Neural cell (in vitro differentiated cells): ENCODE data around the gene CCNG2. TPM values are rescaled to one million over a fixed set of nuclear protein-coding genes. Genes with fewer than 3 reads are reported as not detected.

Source experiments
- H2AFZ ChIP-seq: fragments of 200-600, 300-800 bp; sonication (generic), shearing (Covaris generic); 2 replicates; pipeline ENCODE4 v1.6.0; 2014; ENCODE audit warnings: low read depth, mild to moderate bottlenecking, antibody characterized with exemption, low read length, moderate library complexity
- H3F3A ChIP-seq: fragments of 200-600 bp; shearing (Covaris generic); 2 replicates; pipeline ENCODE4 v1.6.1; 2016; ENCODE audit warnings: mild to moderate bottlenecking, moderate library complexity, mixed read lengths, antibody characterized with exemption, low read length; ENCODE audit not compliant: insufficient read depth, poor library complexity, severe bottlenecking
- H3K27ac ChIP-seq: fragments of 200-600, 300-800 bp; sonication (generic), shearing (Covaris generic); 2 replicates; pipeline ENCODE4 v1.5.1; 2014; ENCODE audit warnings: mild to moderate bottlenecking, low read length, moderate library complexity
- H3K27me3 ChIP-seq: fragments of 300-800, 200-600 bp; sonication (generic), shearing (Covaris generic); 2 replicates; pipeline ENCODE4 v1.6.0; 2014; ENCODE audit warnings: mild to moderate bottlenecking, low read depth, low read length, moderate library complexity; ENCODE audit not compliant: insufficient read depth
- H3K36me3 ChIP-seq: fragments of 300-800, 200-600 bp; sonication (generic), shearing (Covaris generic); 2 replicates; pipeline ENCODE4 v1.5.1; 2014; ENCODE audit warnings: mild to moderate bottlenecking, antibody characterized with exemption, low read length, moderate library complexity; ENCODE audit not compliant: insufficient read depth
- H3K4me2 ChIP-seq: fragments of 300-800, 200-600 bp; sonication (generic), shearing (Covaris generic); 2 replicates; pipeline ENCODE4 v1.6.0; 2014; ENCODE audit warnings: mild to moderate bottlenecking, low read length
- H3K4me3 ChIP-seq: fragments of 300-800, 200-600 bp; sonication (generic), shearing (Covaris generic); 2 replicates; pipeline ENCODE4 v1.5.1; 2014; ENCODE audit warnings: mild to moderate bottlenecking, low read length, moderate library complexity
- H3K79me2 ChIP-seq: fragments of 200-600 bp; shearing (Covaris generic); replicated peaks from 2 replicates; pipeline ENCODE4 v1.6.0; 2014; ENCODE audit warnings: mild to moderate bottlenecking, low read length, moderate library complexity; ENCODE audit not compliant: insufficient read depth
- H3K9ac ChIP-seq: fragments of 300-800, 200-600 bp; sonication (generic), shearing (Covaris generic); 2 replicates; pipeline ENCODE4 v1.6.1; 2016; ENCODE audit warnings: mild to moderate bottlenecking, low read length, mixed read lengths
- H3K9me2 ChIP-seq: fragments of 200-600 bp; shearing (Covaris generic); 2 replicates; pipeline ENCODE4 v1.6.1; 2016; ENCODE audit warnings: mild to moderate bottlenecking, low read length, mixed read lengths; ENCODE audit not compliant: insufficient read depth
- H3K9me3 ChIP-seq: fragments of 200-600, 300-800 bp; sonication (generic), shearing (Covaris generic); 2 replicates; pipeline ENCODE4 v1.6.1; 2016; ENCODE audit warnings: mild to moderate bottlenecking, mixed run types, low read length, moderate library complexity, mixed read lengths
- H4K20me1 ChIP-seq: fragments of 200-600 bp; shearing (Covaris generic); 2 replicates; pipeline ENCODE4 v1.6.1; 2016; ENCODE audit warnings: mild to moderate bottlenecking, mixed run types; ENCODE audit not compliant: insufficient read depth
- CTCF ChIP-seq: fragments of 450-650 bp; IDR thresholded peaks from 2 replicates; pipeline ENCODE4 v1.5.1; 2014; ENCODE audit warnings: antibody characterized with exemption, mild to moderate bottlenecking, moderate library complexity; ENCODE audit not compliant: poor library complexity, severe bottlenecking
- EP300 ChIP-seq: fragments of 450-650 bp; conservative IDR thresholded peaks from 2 replicates; pipeline ENCODE4 v1.6.1; 2014; ENCODE audit warnings: antibody characterized with exemption, mild to moderate bottlenecking, moderate library complexity; ENCODE audit not compliant: poor library complexity, severe bottlenecking
- EZH2 ChIP-seq: fragments of 200-600, 300-800 bp; shearing (Covaris generic), sonication (generic); IDR thresholded peaks from 2 replicates; pipeline ENCODE4 v1.6.1; 2014; ENCODE audit warnings: antibody characterized with exemption, low read length, borderline replicate concordance, mild to moderate bottlenecking; ENCODE audit not compliant: insufficient read depth, poor library complexity, severe bottlenecking
- MXI1 ChIP-seq: fragments of 450-650 bp; conservative IDR thresholded peaks from 2 replicates; pipeline ENCODE4 v1.6.1; 2014; ENCODE audit warnings: antibody characterized with exemption, mild to moderate bottlenecking; ENCODE audit not compliant: poor library complexity, severe bottlenecking
- POLR2AphosphoS5 ChIP-seq: IDR thresholded peaks from 2 replicates; pipeline ENCODE4 v1.6.1; 2012
- RAD21 ChIP-seq: fragments of 450-650 bp; conservative IDR thresholded peaks from 2 replicates; pipeline ENCODE4 v1.6.1; 2014; ENCODE audit warnings: antibody characterized with exemption, mild to moderate bottlenecking, moderate library complexity
- REST ChIP-seq: IDR thresholded peaks from 2 replicates; pipeline ENCODE4 v1.6.1; 2012; ENCODE audit warnings: borderline replicate concordance
- SMC3 ChIP-seq: fragments of 450-650 bp; conservative IDR thresholded peaks from 2 replicates; pipeline ENCODE4 v1.6.1; 2014; ENCODE audit warnings: antibody characterized with exemption, mild to moderate bottlenecking, moderate library complexity; ENCODE audit not compliant: poor library complexity
- TAF1 ChIP-seq: IDR thresholded peaks from 2 replicates; pipeline ENCODE4 v1.6.1; 2012; ENCODE audit warnings: low read depth
- polyA plus RNA-seq: library from polyadenylated mRNA; depleted of rRNA; stranded (reverse); fragments of >200 nt; gene quantifications from 2 replicates; pipeline ENCODE4 v1.2.3, GENCODE V29; 2014

Gene CCNG2
- polyA plus RNA-seq, 1 donor from 2014 or later: 132 TPM

DNA sequence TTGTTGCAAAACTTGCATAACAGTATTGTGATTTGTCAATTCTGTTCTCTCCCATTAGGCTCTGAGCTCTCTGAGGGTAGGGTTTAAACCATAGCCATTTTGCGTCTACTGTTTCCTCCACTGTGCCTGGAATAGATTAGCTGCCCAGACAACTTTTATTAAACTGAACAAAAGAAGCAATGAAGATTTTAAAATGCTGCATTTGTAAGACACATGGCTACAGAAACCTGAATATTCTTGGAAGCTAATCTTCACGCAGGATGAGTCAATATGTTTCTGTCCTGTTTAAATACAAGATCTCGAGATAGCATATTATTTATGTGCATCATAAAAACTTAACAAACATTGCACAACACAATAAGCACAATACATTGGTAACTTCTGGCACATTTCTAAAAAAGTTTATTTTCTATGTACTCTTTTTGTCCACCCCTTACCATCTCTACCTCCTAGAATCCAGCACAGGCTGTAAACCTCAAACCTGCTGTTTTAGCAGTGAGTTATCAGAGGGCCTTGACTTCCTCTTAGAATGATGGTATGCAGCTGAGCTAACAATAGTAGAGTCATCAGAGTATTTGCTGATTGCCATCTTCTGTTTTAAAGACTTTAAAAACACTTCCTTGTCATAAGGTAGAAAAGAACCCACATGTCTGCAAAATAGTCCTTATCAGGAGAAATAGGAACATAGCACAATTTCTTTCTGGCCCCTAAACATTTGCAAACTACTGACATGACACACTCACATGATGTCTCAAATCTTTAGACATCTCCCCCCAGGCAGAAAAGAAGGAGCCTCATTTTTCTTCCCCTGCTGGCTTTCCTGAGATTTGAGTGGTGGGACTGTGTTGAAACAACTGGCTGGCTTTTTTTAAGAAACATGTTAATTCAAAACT is 10.6 kb upstream of the CCNG2 start:
- Histone ChIP-seq H3K9me3 (no peaks in the 10 kb centered on the region), H3K4me3 (no peak overlapping the region), H3K27ac (no peak overlapping the region), H3F3A (no peaks in the 10 kb centered on the region), H3K4me2 (no peak overlapping the region), H3K9me2 (no peaks in the 10 kb centered on the region), H3K9ac (no peak overlapping the region), H3K27me3 (no peaks in the 10 kb centered on the region), H2AFZ (no peak overlapping the region), H3K79me2 (no peaks in the 10 kb centered on the region), H3K36me3 (no peaks in the 10 kb centered on the region), H4K20me1 (no peaks in the 10 kb centered on the region)
- TF ChIP-seq RAD21 (no peak), MXI1 (no peak), EZH2 (no peak), SMC3 (no peak), POLR2AphosphoS5 (no peak), REST (no peak), CTCF (no peak), TAF1 (no peak), EP300 (no peak)

DNA sequence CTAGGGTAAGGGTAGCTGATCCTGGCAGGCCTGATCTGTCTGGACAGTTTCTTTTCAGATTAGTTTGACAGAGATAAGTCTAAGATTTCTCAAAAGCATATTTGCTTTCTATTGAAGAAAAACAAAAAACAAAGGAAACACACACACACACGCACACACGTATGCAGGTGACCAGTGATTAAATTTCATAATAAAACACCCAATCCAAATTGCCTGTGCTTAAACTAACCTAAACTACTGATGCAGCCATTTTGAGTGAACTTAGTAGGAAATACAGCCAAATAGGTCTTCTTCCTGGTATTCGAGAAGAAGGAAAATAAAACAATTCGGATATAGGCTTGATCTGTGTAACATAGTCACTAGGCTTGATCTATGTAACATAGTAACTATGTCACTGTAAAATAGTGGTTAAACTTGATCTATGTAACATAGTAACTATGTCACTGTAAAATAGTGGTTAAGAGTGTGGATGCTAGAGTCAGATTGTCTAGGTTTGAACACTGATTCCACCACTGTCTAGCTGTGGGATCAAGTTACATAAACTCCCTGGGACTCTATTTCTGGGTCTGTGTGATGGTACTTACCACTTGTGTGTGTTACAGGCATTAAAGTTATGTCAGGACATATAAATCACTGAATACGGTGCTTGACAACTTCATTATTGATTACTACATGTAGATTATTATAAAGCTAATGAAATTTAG is 9.8 kb upstream of the CCNG2 start:
- no peaks in the 10 kb centered on the region for H3F3A ChIP-seq
- H2AFZ ChIP-seq: no peak overlapping the region
- no peak overlapping the region for H3K27ac ChIP-seq
- no peak overlapping the region for H3K4me2 ChIP-seq
- no peaks in the 10 kb centered on the region for H3K27me3 ChIP-seq
- TF ChIP-seq MXI1: no peak
- no peak for TF ChIP-seq TAF1
- no peak for TF ChIP-seq EP300
- no peak for TF ChIP-seq SMC3
- no peak for TF ChIP-seq CTCF
- no peak for TF ChIP-seq POLR2AphosphoS5
- no peak for TF ChIP-seq EZH2
- TF ChIP-seq REST: no peak
- no peak for TF ChIP-seq RAD21
- no peaks in the 10 kb centered on the region for H3K9me2 ChIP-seq
- no peak overlapping the region for H3K9ac ChIP-seq
- no peaks in the 10 kb centered on the region for H3K9me3 ChIP-seq
- no peak overlapping the region for H3K4me3 ChIP-seq
- H3K79me2 ChIP-seq: no peaks in the 10 kb centered on the region
- H4K20me1 ChIP-seq: no peaks in the 10 kb centered on the region
- H3K36me3 ChIP-seq: no peaks in the 10 kb centered on the region
